ENCODE measurements around the gene KLF13.

The KLF13 gene

GRCh38 chr15:31317017-31317416, 9.6 kb upstream of the KLF13 start:
- no peak for DNase-seq (ENCODE audit: low spot score)

- DNase-seq (ENCODE audit: low spot score), result no peak
These were observed 9.0 kb upstream of the KLF13 start for GRCh38 chr15:31317421-31318327.

GRCh38 chr15:31318429-31318828, 8.2 kb upstream of the KLF13 start:
- no peak for DNase-seq (ENCODE audit: low spot score)

GRCh38 chr15:31320022-31320421, 6.6 kb upstream of the KLF13 start:
- no peak for DNase-seq (ENCODE audit: low spot score)

- DNase-seq (ENCODE audit: low spot score), result no peak
These were observed 5.2 kb upstream of the KLF13 start for GRCh38 chr15:31321418-31321817.

GRCh38 chr15:31322504-31322903, 4.1 kb upstream of the KLF13 start:
- no peak for DNase-seq (ENCODE audit: low spot score)

- DNase-seq (ENCODE audit: low spot score), result no peak
These were observed 3.0 kb upstream of the KLF13 start for GRCh38 chr15:31323627-31324026.

- no peak for DNase-seq (ENCODE audit: low spot score)
These were observed 2.4 kb upstream of the KLF13 start for GRCh38 chr15:31324186-31324585.

GRCh38 chr15:31324806-31325594, 1.6 kb upstream of the KLF13 start:
- DNase-seq (ENCODE audit: low spot score), result no peak

GRCh38 chr15:31325595-31326155, 960 bp upstream of the KLF13 start:
- DNase-seq (ENCODE audit: low spot score), result peak; percentile 53

- DNase-seq (ENCODE audit: low spot score), result peak; percentile 82
These were observed 437 bp downstream of the KLF13 start for GRCh38 chr15:31326875-31327668.

- peak; percentile 66 for DNase-seq (ENCODE audit: low spot score)
These were observed 1.2 kb downstream of the KLF13 start for GRCh38 chr15:31327669-31328427.

GRCh38 chr15:31328428-31328968, 1.9 kb downstream of the KLF13 start:
- peak; percentile 64 for DNase-seq (ENCODE audit: low spot score)

GRCh38 chr15:31328969-31329639, 2.5 kb downstream of the KLF13 start:
- no peak for DNase-seq (ENCODE audit: low spot score)

GRCh38 chr15:31329640-31330010, 3.0 kb downstream of the KLF13 start:
- DNase-seq (ENCODE audit: low spot score), result no peak

- no peak for DNase-seq (ENCODE audit: low spot score)
These were observed 3.6 kb downstream of the KLF13 start for GRCh38 chr15:31330111-31330785.

- DNase-seq (ENCODE audit: low spot score), result no peak
These were observed 4.2 kb downstream of the KLF13 start for GRCh38 chr15:31330836-31331235.

GRCh38 chr15:31331389-31331788, 4.8 kb downstream of the KLF13 start:
- no peak for DNase-seq (ENCODE audit: low spot score)

GRCh38 chr15:31332020-31332680, 5.5 kb downstream of the KLF13 start:
- DNase-seq (ENCODE audit: low spot score), result no peak

Measured in AG08396 (cell line).